Activated effector memory CD4-positive, alpha-beta T cell treated with anti-CD3 and anti-CD28 coated beads, Interleukin-2, amount 50 U/mL, for 16 hours (primary cell): ENCODE data around the gene YTHDC1.

Source experiments
- DNase-seq: peaks from one replicate; pipeline ENCODE4 v3.0.0-alpha.2; 2020

Gene YTHDC1

GRCh38 chr4:68352791-68353190 is 2.9 kb upstream of the YTHDC1 start:
- no peak for DNase-seq

GRCh38 chr4:68349279-68349648 is 626 bp downstream of the YTHDC1 start:
- no peak for DNase-seq

GRCh38 chr4:68348577-68348976 is 1.3 kb downstream of the YTHDC1 start:
- DNase-seq, result no peak

GRCh38 chr4:68347845-68348244 is 2.0 kb downstream of the YTHDC1 start:
- no peak for DNase-seq

- no peak for DNase-seq
Observed at GRCh38 chr4:68346461-68346860, 3.4 kb downstream of the YTHDC1 start.

GRCh38 chr4:68344785-68345184 is 5.1 kb downstream of the YTHDC1 start:
- no peak for DNase-seq

- no peak for DNase-seq
Observed at GRCh38 chr4:68344049-68344448, 5.8 kb downstream of the YTHDC1 start.

GRCh38 chr4:68342134-68342533 is 7.8 kb downstream of the YTHDC1 start:
- DNase-seq, result no peak

- DNase-seq, result no peak
Observed at GRCh38 chr4:68338625-68339024, 11.3 kb downstream of the YTHDC1 start.

GRCh38 chr4:68337522-68337921 is 12.4 kb downstream of the YTHDC1 start:
- no peak for DNase-seq

- DNase-seq, result no peak
Observed at GRCh38 chr4:68337004-68337403, 12.9 kb downstream of the YTHDC1 start.

GRCh38 chr4:68336530-68336929 is 13.4 kb downstream of the YTHDC1 start:
- DNase-seq, result no peak

- DNase-seq, result no peak
Observed at GRCh38 chr4:68326141-68326540, 23.7 kb downstream of the YTHDC1 start.

GRCh38 chr4:68324519-68325262 is 25.2 kb downstream of the YTHDC1 start:
- DNase-seq, result no peak

- DNase-seq, result no peak
Observed at GRCh38 chr4:68319040-68319439, 30.9 kb downstream of the YTHDC1 start.

- DNase-seq, result no peak
Observed at GRCh38 chr4:68316193-68316969, 33.5 kb downstream of the YTHDC1 start.

- no peak for DNase-seq
Observed at GRCh38 chr4:68310651-68311247, 39.1 kb downstream of the YTHDC1 start.

GRCh38 chr4:68304731-68305130 is 45.2 kb downstream of the YTHDC1 start:
- DNase-seq, result no peak

- DNase-seq, result no peak
Observed at GRCh38 chr4:68299492-68300457, 50.1 kb downstream of the YTHDC1 start.

- no peak for DNase-seq
Observed at GRCh38 chr4:68297137-68297536, 52.8 kb downstream of the YTHDC1 start.

- DNase-seq, result no peak
Observed at GRCh38 chr4:68291256-68291655, 58.6 kb downstream of the YTHDC1 start.

GRCh38 chr4:68288393-68288740 is 61.5 kb downstream of the YTHDC1 start:
- DNase-seq, result no peak
